GM18505 (cell line): ENCODE results near the gene CLEC20A.
"Not testable (repeated sequence)": the region's sequence is repeated elsewhere in the genome, so short reads cannot be mapped to it uniquely, and the experiment has no call there.

Source experiments
- ATAC-seq: cut with Tn5 transposase; IDR thresholded peaks from one replicate; pipeline ENCODE4 v1.9.1; 2021; ENCODE audit not compliant: unreplicated experiment
- POLR2A ChIP-seq: IDR thresholded peaks from 4 replicates; pipeline ENCODE4 v1.6.1; 2011; ENCODE audit warnings: borderline replicate concordance; ENCODE audit not compliant: insufficient read depth, insufficient read length; ENCODE audit errors: extremely low read depth

The CLEC20A gene

DNA sequence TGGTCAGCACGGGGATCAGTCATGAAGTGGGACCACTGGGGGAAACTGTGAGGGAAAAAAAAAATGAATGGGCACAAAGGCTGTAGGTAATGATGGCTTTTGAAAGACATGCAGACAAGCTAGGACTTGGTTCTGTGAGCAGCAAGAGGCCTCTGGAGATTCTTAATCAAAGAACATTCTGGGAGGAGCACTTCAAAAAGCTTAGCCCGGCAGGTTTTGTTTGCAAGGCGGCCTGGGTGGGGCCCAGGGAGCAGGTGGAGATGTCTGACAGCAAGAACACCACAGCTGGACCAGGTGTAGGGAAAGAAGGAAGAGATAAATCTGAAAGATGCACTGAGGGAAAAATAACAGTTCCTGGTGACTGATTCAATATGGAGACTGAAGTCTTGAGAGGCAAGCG lies 22.1 kb upstream of the CLEC20A start:
- no peak for TF ChIP-seq POLR2A
- ATAC-seq = no peak

DNA sequence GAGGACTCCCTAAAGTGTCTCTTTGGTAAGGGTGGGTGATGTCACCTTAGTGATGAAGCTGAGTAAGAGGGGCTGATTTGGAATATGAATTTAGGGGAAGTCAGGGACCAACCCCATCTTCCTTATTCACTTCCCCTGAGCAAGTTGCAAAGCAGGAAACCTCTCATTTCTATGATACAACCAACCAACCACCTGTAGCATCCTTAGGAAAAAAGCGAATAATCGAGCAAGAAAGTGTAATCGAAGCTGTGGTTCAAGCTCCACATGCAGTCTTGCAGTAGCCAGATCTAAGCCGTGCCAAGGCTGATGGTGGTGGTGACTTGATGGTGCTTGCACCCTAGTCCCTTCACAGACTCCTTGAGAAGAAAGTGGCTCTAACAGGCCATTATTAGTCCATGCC lies 19.3 kb upstream of the CLEC20A start:
- no peak for TF ChIP-seq POLR2A
- ATAC-seq = no peak

- TF ChIP-seq POLR2A = no peak
These were observed 16.7 kb upstream of the CLEC20A start for GRCh38 chr1:178513278-178513983.

DNA sequence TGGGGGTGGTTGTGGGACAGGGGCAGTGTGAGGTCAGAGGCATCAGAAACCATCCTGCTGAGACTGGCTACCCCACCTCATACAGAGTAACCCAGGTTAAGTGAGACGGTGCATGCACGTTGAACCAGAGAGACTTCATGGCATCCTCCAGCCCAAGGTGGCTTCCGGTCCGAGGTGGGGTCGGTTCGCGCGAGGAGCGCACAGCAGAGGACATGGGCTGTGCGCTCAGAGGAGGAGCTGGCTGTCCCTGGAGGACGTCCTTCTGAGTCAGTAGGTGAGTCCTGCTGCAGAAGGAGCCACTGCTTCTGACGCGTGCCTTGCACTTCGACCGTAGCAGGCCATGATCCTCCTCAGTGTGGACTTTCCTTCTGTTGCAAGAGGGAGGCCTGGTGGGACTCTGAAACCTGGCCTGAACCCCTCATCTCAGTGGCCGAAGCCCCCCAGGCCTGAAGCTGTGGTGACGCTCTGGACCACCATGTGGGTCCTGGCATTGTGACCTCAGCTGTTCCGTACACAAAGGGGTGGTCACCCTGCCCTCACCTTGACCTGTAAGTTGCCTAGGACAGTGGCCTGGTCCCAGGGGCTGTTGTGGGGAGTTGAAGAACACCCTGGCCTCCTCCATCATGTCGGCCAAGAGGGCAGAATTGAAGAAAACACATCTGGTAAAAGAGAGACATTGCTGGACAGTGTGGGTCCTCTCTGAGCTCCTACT lies 16.0 kb upstream of the CLEC20A start, which contains the start of gene TEX35:
Gene TEX35 (plus strand): TSS at position 544 of the 712 bp plus-strand sequence. CDS start 80 bp downstream, at position 624.
- no peak for TF ChIP-seq POLR2A

More at GRCh38 chr1:178513278-178513983, 16.7 kb upstream of the CLEC20A start:
- ATAC-seq = no peak

DNA sequence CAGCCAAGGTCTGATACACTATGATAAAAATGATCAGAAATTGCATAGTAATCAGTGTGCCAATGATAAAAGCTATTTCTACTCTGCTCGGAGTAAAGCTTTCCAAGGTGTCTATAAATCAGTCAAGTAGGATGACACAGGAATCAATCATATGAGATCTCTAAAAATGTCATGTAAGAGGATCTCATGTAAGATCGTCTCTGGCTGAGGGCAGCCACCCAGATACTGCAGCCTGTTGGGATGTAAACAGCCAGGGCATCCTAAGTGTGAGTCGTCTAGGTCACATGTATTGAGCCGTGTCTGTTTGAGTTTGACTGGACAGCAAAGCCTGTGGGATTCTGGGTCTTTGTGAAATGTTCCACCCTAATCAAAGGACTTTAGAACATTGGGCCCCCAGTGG lies 13.4 kb upstream of the CLEC20A start:
- no peak for TF ChIP-seq POLR2A
- ATAC-seq = no peak

More for the DNA sequence above, 16.0 kb upstream of the CLEC20A start, which contains the start of gene TEX35:
- no peak for ATAC-seq

DNA sequence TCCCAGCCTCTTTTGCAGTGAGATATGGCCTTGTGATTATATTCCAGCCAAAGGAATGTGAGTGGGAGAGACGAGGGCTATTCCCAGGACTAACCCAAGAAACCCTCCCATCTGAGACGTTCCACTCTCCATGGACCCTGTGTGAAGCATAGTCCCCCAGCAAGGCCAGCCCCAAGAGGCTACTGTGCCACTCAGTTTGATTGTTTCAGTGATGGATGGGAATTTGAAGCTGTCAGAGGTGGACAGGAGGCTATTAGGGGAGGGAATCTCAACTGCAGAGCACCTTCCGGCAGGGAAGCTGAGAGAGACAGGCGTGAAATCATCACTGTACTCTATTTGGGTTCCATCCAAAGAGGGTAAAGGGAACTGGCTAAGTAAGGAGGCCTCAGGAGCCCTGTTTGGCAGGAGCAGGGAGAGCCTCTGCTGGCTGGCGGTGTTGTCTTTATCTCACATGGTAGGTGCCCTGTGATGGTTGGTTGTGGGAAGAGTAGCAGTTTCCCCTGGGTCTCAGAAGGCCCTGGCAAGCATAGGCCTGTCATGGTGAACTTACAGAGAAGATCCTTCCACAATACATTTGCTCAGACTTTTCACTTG lies 12.7 kb upstream of the CLEC20A start:
- TF ChIP-seq POLR2A = no peak
- no peak for ATAC-seq

DNA sequence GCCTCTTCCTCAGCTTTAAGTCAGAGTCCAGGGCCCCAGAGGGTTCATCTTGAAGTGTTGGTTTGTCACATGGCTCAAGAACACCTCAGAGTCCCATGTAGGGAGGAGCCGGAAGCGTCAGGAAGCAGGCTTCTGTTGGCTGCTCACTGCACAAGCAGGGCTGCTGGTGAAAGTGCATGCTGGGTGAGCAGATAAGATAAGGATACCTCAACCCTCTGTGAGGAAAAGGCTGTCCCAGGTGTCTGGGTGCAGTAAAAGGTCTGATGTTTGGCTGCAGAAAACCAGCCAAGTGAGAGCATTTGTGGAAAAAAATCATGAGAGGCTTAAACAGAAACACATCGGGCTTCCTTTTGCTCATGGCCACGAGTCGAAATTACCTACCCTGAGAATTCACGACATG lies 9.9 kb upstream of the CLEC20A start:
- ATAC-seq = no peak

GRCh38 chr1:178506177-178506576 lies 9.4 kb upstream of the CLEC20A start:
- ATAC-seq = no peak
- TF ChIP-seq POLR2A = no peak

More for the DNA sequence above, 9.9 kb upstream of the CLEC20A start:
- no peak for TF ChIP-seq POLR2A

DNA sequence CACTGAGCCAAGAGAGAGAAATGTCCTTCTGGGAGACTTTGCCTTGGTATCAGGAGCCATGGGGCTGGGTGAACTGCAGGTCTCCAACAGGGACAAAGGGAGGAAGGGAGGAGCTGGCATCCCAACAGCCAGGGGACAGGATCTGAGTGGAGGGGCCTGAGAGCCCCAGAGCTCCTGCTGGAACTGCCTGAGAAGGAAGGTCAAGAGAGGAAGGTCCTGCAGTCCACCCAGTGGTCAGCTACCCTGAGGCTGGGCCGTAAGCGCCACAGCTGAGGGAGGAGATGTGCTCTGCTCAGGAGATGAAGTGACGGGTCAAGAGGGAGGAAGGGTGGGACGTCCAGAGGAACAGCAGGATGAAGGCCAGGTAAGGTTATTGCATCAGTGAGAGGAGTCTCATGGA lies 7.5 kb upstream of the CLEC20A start:
- no peak for TF ChIP-seq POLR2A
- no peak for ATAC-seq

GRCh38 chr1:178503849-178504248 lies 7.1 kb upstream of the CLEC20A start:
- TF ChIP-seq POLR2A = no peak
- no peak for ATAC-seq

- ATAC-seq = not testable (repeated sequence)
These were observed 6.6 kb upstream of the CLEC20A start for GRCh38 chr1:178503316-178503715.

- no peak for ATAC-seq
These were observed 6.1 kb upstream of the CLEC20A start for GRCh38 chr1:178502856-178503255.

DNA sequence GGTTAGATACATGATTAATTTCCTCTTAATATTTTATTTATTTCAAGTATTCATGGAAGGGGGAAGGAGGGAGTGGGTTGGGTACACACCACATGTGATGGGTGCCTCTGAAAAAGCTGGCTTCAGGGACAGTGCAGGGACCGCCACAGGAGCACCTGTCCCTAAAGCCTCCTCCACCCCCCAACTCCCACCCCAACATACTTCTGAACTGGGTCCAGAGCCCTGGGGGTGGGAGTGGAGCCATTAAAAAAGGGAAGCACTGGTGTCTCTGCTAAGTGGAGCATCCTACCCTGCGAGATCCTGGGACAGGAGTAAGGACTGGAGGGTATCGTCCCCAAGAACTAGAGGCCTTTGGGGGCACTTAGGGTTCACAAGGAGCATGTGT lies 5.6 kb upstream of the CLEC20A start:
- no peak for TF ChIP-seq POLR2A
- ATAC-seq = no peak

More at GRCh38 chr1:178502856-178503255, 6.1 kb upstream of the CLEC20A start:
- no peak for TF ChIP-seq POLR2A
